ENCODE measurements around the gene HBQ1.
A peak's percentile ranks its signal among the peaks of the same experiment; 100 is the strongest.
"Not testable (repeated sequence)": the region's sequence is repeated elsewhere in the genome, so short reads cannot be mapped to it uniquely, and the experiment has no call there.

Gene HBQ1

DNA sequence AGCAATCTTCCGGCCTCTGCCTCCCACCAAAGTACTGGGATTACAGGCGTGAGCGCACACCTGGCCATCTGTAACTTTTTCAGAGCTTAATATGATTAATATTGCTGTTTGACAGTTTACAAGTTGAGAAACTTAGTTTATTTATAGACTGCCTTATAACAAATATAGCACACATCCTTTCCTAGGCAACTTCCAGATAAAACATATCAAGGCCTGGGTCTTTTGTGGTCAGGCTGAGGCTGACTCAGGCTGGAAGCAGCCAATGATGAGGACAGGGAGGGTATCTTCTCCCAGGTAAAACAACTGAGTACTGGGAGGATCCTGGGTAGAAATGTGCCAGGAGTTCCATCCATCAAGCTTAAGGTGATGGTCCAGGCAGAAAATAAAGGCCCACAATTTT is 32.7 kb downstream of the HBQ1 start:
- no peak overlapping the region for H3K4me3 ChIP-seq (ENCODE audit: low read depth, low read length)
- TF ChIP-seq, protein P1, sequence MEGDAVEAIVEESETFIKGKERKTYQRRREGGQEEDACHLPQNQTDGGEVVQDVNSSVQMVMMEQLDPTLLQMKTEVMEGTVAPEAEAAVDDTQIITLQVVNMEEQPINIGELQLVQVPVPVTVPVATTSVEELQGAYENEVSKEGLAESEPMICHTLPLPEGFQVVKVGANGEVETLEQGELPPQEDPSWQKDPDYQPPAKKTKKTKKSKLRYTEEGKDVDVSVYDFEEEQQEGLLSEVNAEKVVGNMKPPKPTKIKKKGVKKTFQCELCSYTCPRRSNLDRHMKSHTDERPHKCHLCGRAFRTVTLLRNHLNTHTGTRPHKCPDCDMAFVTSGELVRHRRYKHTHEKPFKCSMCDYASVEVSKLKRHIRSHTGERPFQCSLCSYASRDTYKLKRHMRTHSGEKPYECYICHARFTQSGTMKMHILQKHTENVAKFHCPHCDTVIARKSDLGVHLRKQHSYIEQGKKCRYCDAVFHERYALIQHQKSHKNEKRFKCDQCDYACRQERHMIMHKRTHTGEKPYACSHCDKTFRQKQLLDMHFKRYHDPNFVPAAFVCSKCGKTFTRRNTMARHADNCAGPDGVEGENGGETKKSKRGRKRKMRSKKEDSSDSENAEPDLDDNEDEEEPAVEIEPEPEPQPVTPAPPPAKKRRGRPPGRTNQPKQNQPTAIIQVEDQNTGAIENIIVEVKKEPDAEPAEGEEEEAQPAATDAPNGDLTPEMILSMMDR (IDR thresholded peaks at IDR 0.05; ENCODE audit: borderline replicate concordance, insufficient read depth, low read depth, low read length) = no peak

GRCh38 chr16:220021-220420 is 39.8 kb downstream of the HBQ1 start:
- H3K4me3 ChIP-seq (ENCODE audit: low read depth, low read length) = no peak overlapping the region
- TF ChIP-seq, protein P1 (IDR thresholded peaks at IDR 0.05; ENCODE audit: borderline replicate concordance, insufficient read depth, low read depth, low read length) = no peak

GRCh38 chr16:228151-228851 is 48.0 kb downstream of the HBQ1 start:
- TF ChIP-seq, protein P1 (IDR thresholded peaks at IDR 0.05; ENCODE audit: borderline replicate concordance, insufficient read depth, low read depth, low read length) = no peak
- H3K4me3 ChIP-seq (ENCODE audit: low read depth, low read length) = peak overlapping the region; percentile 97

DNA sequence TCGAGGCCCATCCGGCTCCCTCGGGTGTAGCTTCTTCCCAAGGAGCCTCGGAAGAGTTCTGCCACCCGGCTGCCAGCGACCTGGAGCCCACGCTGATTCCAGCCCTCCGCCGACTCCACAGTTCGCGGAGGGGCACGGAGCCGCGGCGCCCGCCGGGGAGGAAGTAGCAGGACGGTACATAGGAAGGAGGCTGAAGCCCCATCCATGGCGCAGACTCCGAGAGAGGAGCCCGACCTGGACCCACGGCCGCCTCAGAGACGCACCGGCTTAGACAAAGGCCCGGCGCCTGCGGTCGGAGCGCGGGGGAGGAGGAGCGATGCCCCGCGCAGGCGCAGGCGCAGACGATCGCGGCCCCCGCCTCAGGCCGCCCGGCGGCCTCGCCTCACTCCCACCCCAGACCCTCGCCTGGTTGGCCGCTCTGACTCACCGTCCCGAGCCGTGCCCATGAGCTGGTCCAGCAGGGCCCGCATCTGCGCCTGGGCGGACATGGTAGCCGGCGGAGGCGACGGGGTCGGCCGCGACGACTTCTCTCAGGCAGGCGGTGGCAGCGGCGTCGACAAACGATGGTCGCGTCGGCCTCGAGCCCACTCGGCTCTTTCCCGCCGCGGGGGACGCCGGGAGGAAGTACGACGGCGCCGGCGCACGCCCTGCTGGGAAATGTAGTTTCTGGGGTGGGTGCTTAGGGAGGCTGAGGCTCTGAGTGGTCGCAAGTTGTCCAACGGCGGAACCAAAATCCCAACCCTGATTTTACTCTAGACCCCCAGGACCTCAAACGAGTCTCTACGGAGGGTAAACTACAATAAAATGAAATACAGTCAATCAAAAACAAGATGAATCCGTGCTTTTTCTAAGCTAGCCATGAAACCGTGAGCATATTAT is 48.8 kb downstream of the HBQ1 start, which contains the start of gene LUC7L:
Gene LUC7L, minus strand, starts transcription at position 598 of the 879 bp plus-strand sequence. Its CDS starts 110 bp downstream, at position 488.
- peak within 1 kb of the TSS; percentile 97 for H3K4me3 ChIP-seq (ENCODE audit: low read depth, low read length)
- TF ChIP-seq, protein P1 (IDR thresholded peaks at IDR 0.05; ENCODE audit: borderline replicate concordance, insufficient read depth, low read depth, low read length) = no peak

GRCh38 chr16:229731-230281 is 49.5 kb downstream of the HBQ1 start:
- TF ChIP-seq, protein P1 (IDR thresholded peaks at IDR 0.05; ENCODE audit: borderline replicate concordance, insufficient read depth, low read depth, low read length) = no peak
- H3K4me3 ChIP-seq (ENCODE audit: low read depth, low read length) = peak overlapping the region; percentile 97

- not testable (repeated sequence) for H3K4me3 ChIP-seq (ENCODE audit: low read depth, low read length)
Measured at GRCh38 chr16:230351-230750, 50.1 kb downstream of the HBQ1 start.

Data from GM12875 (cell line).